Dermis microvascular lymphatic vessel endothelial cell (primary cell): ENCODE data around the gene FBXO28. TPM values are rescaled to one million over a fixed set of nuclear protein-coding genes. Genes with fewer than 3 reads are reported as not detected.
"Not testable (repeated sequence)": the region's sequence is repeated elsewhere in the genome, so short reads cannot be mapped to it uniquely, and the experiment has no call there.

Experiments used
- DNase-seq, 2 donors: peaks; one replicate each; pipeline versions ENCODE4 v3.0.0 to v3.0.0-alpha.2; 2010; ENCODE audit warnings: low read depth in 2 of 2
- total RNA-seq: library from RNA; depleted of rRNA; stranded (reverse); fragments of >200 nt; gene quantifications from 2 replicates; pipeline ENCODE4 v1.2.1, GENCODE V29; 2014

Gene FBXO28
- total RNA-seq, 1 donor from 2014 or later, result 65.7 TPM

DNA sequence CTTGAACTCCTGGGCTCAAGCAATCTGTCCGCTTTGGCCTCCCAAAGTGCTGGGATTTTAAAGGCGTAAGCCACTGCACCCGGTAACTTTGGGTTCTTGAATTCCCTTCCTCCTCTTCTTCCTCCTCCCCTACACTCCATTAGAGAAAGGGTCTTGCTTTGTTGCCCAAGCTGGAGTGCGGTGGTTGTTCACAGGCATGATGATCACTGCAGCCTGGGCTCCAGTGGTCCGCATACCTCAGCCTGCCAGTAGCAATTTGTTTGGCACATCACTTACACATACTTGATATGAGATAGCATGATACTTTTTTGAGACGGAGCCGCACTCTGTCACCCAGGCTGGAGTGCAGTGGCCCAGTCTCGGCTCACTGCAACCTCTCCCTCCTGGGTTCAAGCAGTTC lies 71.3 kb downstream of the FBXO28 start:
- DNase-seq, result no peak

DNA sequence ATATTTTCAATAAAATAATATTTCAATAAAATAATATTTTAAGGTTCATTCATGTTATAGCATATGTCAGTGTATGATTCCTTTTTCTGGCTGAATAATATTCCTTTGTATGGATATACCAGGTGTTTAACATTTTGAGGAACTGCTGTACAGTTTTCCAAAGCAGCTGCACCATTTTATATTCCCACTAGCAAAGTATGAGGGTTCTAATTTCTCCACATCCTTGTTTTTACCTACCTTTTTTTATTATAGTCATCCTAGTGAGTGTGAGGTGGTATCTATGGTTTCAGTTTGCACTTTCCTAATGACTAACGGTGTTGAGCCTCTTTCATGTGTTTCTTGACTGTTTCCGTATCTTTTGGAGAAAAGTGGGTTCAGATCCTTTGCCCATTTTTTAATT lies 74.4 kb downstream of the FBXO28 start:
- DNase-seq, result no peak

DNA sequence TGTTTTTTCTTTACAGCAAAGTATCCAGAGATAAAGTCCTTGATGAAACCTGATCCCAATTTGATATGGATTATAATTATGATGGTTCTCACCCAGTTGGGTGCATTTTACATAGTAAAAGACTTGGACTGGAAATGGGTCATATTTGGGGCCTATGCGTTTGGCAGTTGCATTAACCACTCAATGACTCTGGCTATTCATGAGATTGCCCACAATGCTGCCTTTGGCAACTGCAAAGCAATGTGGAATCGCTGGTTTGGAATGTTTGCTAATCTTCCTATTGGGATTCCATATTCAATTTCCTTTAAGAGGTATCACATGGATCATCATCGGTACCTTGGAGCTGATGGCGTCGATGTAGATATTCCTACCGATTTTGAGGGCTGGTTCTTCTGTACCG lies 75.7 kb downstream of the FBXO28 start:
- no peak for DNase-seq

DNA sequence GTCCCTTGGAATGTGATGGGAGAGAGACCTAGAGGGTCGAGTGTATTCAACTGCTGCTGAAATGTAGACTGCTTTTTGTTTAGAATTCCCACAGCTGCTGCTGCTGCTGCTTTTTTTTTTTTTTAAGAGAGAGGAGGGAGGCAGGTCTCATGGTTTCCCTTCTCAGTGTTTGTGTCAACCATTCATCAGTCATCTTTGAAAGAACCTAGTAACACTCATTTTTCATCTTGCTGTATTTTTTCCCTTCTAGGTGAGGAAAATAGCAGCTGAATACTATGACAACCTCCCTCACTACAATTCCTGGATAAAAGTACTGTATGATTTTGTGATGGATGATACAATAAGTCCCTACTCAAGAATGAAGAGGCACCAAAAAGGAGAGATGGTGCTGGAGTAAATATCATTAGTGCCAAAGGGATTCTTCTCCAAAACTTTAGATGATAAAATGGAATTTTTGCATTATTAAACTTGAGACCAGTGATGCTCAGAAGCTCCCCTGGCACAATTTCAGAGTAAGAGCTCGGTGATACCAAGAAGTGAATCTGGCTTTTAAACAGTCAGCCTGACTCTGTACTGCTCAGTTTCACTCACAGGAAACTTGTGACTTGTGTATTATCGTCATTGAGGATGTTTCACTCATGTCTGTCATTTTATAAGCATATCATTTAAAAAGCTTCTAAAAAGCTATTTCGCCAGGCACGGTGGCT lies 78.3 kb downstream of the FBXO28 start:
- no peak for DNase-seq

DNA sequence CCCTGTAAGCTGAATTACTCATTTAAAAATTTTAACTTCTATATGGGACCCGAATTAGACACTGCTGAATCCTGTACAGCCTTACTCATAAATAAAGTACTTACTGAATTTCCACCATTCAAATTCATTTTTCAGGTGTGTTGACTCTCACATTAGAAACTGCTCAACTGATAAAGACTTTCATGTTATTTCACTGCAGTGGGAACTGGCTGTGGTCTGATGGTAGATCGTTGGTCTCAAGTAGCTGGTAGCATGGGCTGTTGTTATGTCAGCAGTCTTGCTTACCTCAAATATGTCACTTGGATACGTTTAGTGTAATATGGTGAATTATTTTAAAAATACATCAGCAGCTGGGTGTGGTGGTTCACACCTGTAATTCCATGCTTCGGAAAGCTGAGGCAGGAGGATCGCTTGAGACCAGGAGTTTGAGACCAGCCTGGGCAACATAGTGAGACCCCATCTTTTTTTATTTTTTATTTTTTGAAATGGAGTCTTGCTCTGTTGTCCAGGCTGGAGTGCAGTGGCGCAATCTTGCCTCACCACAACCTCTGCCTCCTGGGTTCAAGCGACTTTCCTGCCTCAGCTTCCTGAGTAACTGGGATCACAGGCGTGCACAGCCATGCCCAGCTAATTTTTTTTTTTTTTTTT lies 79.5 kb downstream of the FBXO28 start:
- no peak for DNase-seq

DNA sequence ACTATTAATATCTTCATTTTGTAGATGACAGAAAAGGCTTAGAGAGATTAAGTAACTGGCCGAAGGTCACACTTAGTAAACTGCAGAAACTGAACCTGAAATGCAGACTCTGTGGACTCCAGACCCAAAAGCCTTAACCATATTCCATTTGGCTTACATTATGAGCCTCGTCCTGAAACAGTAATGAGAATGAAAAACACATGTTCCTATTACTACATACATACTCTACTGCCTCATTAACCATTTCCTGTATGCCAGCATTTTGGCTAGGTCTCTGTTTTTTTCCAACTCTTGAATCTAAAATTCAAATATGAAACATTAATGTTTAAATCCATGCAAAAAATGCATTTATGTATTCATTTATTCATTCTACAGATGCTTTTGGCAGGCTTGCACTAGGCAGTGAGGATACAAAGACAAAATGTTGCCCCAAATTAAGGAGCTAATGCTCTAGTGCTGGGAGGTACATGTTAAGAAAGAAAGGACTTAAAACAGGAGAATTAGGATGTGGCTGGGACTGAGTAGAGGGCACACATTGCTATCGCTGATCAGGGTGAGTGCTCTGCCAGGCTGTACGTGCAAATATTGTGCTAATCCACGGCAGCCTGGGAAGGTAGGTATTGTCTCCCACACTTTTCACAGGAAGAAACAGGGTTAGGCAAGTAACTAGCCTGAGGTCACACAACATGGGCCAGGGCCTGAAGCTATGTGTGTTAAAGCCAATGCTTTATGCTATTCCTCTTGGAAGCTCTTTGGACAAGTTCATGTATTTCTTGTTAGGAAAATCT lies 83.1 kb downstream of the FBXO28 start:
- DNase-seq, result no peak

DNA sequence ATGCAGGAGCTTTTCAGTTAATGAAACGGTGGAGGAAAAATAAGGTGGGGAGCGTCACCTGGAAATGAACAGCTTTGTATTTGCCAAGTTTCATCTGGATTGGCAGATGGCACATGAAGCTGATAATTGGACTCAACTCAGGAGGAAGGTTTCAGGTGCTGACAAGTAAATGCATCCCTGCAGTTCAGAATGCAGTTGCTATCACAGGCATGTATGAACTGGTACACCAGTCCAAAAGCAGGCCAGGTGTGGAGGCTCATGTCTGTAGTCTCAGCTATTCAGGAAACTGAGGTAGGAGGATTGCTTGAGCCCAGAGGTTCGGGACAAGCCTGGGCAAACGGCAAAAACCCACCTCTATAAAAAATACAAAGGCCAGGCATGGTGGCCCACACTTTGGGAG lies 84.7 kb downstream of the FBXO28 start:
- DNase-seq, result no peak

DNA sequence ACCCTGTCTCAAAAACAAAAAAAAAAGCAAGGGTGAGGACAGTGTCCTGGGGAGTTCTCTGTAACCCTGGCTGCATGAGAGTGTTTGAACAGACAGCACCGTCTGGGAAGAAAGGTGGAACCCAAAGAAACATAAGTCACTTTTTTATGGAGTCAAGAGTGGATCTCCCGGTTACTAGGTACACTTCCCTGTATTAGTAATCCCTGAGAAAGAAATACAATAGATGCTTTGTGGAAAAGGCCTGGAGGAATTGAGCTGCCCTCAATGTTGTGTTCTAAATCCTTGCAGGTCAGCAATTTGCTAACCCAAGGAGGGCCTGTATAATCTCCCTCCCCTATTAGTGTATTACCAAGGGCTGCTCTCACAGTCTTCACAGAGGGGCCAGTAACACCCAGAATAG lies 85.8 kb downstream of the FBXO28 start:
- DNase-seq, result no peak

DNA sequence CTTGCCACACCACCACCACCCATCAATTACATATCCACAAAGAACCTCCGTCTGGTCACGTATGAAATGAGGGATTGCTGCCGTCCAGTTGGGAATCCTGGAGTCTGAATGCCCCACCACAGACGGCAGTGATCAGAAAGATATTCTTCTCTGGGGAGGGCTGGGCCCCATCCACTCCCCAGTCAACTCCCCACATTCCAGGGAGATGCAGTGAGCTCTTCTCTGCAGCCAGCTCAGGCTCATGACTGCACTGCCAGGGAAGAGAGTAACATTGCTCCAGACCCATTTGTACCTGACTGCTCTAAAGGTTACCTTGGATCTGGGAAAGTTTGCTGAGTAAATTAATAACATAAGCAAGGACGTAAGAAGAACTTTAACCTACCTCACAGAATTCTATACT lies 87.5 kb downstream of the FBXO28 start:
- no peak for DNase-seq

DNA sequence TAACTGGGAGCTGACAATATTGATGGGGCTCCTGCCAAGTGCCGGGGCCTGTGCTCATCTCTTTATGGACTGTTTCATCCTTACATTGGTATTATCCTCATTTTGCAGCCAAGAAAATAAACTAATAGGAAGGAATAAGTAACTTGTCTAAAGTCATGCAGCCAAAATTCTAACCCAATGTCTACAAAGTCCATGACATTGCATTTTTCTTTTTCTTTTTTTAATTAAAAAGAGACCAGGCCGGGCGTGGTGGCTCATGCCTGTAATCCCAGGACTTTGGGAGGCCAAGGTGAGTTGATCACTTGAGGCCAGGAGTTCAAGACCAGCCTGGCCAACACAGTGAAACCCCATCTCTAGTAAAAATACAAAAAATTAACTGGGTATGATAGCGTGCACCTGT lies 87.9 kb downstream of the FBXO28 start:
- no peak for DNase-seq

DNA sequence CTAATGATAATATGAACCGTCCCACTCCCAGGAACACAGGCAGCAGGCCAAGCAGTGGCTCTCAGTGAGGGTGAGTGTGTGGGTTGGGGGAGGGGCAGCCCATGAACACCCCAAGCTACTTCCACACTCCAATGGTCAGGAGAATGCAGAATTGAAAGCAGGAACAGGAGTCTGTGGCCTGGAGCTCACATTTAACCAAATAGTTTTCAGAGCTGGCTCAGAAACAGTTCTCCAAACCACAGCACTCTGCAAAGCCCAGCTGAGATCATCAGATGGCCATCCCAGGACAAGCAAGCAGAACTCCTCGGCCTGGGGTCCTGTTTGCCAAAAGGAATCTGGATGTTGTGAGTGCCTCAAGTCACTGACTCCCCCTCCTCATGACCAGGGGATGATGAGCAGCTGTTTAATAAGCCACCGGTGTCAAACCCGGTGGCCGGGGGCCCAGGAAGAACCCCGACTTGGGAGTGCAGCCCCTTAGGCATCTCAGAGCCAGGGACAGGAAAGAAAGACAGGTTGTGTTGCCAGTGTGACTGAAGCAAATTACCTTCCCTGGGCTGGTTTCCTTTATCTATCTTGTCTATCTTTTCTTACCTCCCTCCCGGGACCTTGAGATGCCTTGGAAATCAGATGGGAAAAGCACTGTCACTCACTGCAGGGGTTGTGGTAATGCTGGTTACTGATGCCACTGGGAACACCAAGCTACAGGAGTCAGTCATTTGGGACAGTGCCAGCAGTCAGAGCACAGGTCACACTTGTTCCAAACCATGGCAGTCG lies 89.5 kb downstream of the FBXO28 start:
- DNase-seq, result peak; percentile 50 to 56

DNA sequence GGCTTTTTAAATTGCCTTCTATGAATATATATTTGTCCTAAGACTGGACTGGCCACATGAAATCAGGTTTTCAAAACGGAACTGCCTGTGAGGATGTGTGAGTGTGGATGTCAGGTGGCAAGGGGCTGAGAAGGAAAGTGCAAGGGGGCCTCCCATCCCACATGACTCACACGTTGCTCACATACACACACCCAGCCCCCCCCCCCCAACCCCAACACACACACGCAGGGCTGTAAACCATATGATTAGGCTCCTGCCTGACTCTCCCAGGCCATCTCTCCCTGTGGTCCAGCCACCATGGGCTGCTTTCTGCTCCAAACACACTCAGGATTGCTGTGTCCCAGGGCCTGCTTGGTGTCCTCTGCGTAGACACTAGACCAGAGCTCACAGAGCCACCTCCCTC lies 91.5 kb downstream of the FBXO28 start:
- peak in 1 of 2 donors; percentile 87 for DNase-seq

DNA sequence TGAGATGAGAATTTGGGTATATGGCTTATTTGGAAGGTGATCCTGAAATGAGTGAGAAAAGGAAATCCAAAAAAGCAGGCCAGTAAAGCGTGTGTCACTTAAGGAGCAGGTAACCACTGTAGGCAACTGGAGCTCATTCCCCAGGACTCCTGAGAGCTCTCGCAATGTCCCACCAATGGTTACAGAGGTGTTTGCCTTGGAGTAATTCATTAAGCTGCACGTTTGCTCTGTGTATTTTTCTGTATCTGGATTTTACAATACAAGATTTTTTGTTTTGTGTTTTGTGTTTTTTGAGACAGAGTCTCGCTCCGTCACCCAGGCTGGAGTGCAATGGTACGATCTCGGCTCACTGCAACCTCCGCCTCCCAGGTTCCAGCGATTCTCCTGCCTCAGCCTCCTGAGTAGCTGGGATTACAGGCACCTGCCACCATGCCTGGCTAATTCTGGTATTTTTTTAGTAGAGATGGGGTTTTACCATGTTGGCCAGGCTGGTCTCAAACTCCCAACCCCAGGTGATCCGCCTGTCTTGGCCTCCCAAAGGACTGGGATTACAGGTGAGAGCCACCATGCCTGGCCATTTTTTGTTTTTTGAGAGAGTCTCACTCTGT lies 92.1 kb downstream of the FBXO28 start:
- DNase-seq, result not testable (repeated sequence)

DNA sequence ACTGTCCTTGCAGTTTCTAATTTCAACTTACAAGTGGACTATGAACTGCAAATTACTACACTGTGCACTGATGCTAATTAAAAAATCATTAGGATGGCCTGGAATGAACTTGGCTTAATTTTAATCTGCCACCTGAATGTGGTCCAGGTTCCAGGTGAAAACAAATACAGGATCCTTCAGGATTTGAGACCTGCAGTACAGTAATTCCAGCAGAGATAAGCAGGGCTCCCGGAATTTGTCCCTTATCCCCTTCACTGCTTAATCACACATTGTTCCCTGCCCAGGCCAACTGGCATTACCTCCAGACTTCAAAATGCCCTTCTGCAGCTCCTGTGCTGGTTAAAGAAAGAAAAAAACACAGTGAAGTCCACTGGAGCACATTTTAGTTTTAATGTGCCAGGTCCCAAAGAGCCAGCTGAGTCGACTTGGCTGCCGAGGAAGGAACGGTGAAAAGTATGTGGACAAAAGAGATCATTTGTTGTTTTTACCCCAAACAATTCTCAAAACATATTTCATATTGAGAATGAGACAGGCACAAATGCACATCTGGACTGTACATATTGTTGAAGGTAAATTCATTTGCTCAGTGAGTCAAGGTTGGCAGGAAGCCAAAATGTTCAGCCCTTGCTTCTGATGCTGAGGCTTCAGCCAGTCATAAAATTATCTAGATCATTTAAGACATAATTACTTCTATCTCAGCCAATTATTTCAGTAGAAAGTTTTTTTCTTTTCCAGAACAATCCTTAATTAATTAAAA lies 97.5 kb downstream of the FBXO28 start:
- DNase-seq, result peak; percentile 54 to 86

Other genes with a start within 250 kb of the FBXO28 start
- 86.3 and 137 TPM in 2 replicates for gene DEGS1, start 69.1 kb downstream of the FBXO28 start, total RNA-seq
- gene NVL, start 216.1 kb downstream of the FBXO28 start, total RNA-seq, result 19.8 and 22.3 TPM in 2 replicates
- gene CNIH4, start 242.8 kb downstream of the FBXO28 start, total RNA-seq, result 113 and 117 TPM in 2 replicates